ENCODE data around the gene CYP46A1. TPM values are rescaled to one million over a fixed set of nuclear protein-coding genes. Genes with fewer than 3 reads are reported as not detected.

The CYP46A1 gene
- total and polyA plus RNA-seq, 2 donors, result 0.14 to 0.62 TPM

DNA sequence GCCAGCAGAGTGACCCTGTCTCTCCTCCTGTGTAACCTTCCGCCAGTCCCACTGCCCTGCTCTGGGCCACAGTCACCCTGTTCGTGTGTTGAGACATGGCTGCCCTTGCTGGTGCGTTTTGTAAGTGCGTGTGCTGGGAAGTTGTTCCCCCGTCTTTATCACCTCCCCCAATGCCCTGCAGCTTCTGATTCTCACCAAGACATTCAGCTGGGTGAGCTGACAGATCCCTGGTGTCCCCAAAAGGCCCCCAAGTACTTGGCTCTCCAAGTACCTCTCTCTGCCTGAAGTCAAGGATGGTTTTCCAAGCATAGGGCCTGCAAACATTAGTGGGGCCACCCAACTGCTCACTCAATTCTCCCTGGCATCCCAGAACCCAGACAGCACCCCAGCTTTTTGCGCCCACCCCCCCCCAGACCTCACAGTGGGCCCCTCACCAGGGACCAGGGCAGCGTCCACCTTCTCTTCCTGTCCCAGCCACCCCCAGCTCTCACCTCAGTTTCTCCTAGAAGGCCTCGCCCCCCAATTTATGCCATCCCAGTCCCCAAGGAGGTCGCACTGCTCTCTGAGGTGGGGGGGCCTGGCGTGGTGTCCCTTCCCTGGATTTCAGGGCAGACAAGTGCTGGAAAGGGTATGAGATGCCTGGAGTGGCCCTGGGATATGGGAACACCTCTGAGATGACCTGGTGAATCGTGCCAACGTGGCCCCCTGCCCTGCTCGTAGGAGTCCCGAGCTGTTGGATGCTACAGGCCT lies 57.3 kb downstream of the CYP46A1 start:
- no peak overlapping the region for H3K27ac ChIP-seq (ENCODE audit: low read depth in 1 of 2, low read length in 1 of 2)
- H3K36me3 ChIP-seq (ENCODE audit: control insufficient read depth in 2 of 2, insufficient read depth in 2 of 2, low read length in 1 of 2), result no peaks in the 10 kb centered on the region
- H3K4me1 ChIP-seq (ENCODE audit: control insufficient read depth in 2 of 2, insufficient read depth in 2 of 2, low read length in 2 of 2), result no peaks in the 10 kb centered on the region
- H3K9me3 ChIP-seq (ENCODE audit: control insufficient read depth in 2 of 2, insufficient read depth in 1 of 2, low read length in 1 of 2), result no peaks in the 10 kb centered on the region
- peaks cover 17 to 42% of the 10 kb centered on the region in 2 donors for H3K27me3 ChIP-seq (ENCODE audit: control insufficient read depth in 2 of 2, insufficient read depth in 1 of 2, low read length in 1 of 2)
- no peak for DNase-seq (ENCODE audit: low read depth in 6 of 9, low spot score in 9 of 9)
- no peak overlapping the region for H3K4me3 ChIP-seq (ENCODE audit: low read length in 2 of 2)
- WGBS, result 93% methylated on average over 14 of the region's 14 CpGs

DNA sequence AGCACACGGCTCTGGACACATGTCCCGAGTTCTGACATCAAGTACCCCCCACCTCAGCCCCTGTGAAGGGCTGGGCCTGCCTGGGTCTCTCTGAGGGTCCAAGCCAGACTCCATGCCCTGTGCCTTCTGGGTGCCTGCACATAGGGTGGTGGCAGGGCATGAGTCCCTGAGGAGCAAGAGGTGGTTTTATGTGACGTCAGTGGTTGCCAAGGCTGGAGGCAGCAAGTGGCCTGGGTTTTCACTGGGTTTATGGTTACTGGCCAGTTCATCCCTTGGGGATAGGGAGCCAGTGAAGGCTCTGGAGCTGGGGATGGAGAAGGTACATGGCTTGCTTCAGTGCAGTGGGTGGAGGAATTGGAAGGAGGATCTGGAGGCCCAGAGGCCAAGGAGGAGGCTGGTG lies 58.0 kb downstream of the CYP46A1 start:
- DNase-seq (ENCODE audit: low read depth in 6 of 9, low spot score in 9 of 9), result no peak
- no peaks in the 10 kb centered on the region for H3K36me3 ChIP-seq (ENCODE audit: control insufficient read depth in 2 of 2, insufficient read depth in 2 of 2, low read length in 1 of 2)
- H3K4me1 ChIP-seq (ENCODE audit: control insufficient read depth in 2 of 2, insufficient read depth in 2 of 2, low read length in 2 of 2), result no peaks in the 10 kb centered on the region
- no peaks in the 10 kb centered on the region for H3K9me3 ChIP-seq (ENCODE audit: control insufficient read depth in 2 of 2, insufficient read depth in 1 of 2, low read length in 1 of 2)
- H3K27ac ChIP-seq (ENCODE audit: low read depth in 1 of 2, low read length in 1 of 2), result no peak overlapping the region
- 93% methylated on average over 3 of the region's 3 CpGs for WGBS
- no peak overlapping the region for H3K4me3 ChIP-seq (ENCODE audit: low read length in 2 of 2)
- H3K27me3 ChIP-seq (ENCODE audit: control insufficient read depth in 2 of 2, insufficient read depth in 1 of 2, low read length in 1 of 2), result peaks cover 16 to 38% of the 10 kb centered on the region in 2 donors

DNA sequence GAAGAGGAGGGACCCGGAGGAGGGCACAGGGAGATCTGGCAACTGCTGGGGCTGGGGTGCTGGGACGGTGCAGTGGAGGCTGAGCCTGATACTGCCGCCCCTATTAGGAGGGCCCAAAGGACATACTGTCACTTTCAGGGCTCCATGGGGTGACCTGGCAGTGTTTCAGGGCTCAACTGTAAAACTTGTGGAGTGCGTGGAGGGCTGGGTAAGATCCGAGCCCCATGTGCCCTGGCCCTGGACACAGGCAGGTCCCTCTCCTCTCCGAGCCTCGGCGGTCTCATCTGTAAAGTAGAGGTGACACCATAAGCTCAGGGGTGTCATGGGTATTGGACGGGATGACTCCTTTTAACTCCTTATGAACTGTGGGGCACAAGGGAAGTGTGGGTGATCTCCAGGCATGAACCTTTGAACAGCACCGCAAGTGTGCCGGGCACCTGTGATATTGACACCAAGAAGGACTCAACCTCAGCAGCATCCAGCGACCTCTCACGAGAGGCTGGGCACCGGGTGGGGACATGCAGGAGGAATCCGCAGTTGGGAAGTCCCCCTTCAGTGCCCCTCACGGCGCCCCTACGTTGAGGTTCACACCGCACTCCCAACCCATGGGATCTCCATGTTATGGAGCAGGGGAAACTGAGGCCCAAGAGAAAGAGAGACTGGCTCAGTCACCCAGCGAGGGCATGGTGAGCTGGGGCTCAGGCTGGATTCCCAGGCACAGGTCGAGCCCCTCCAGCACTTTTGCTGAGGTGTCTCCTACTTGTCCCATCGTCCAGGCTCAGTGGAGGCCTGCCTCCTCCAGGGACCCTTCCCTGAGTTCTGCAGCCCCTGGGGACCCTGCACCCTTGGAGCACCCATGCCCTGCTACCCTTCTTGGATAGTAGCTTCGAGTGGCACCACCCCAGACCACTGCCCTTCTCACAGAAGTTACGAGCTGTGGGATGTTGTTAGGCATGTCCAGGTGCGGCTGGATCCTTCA lies 58.7 kb downstream of the CYP46A1 start:
- no peaks in the 10 kb centered on the region for H3K4me1 ChIP-seq (ENCODE audit: control insufficient read depth in 2 of 2, insufficient read depth in 2 of 2, low read length in 2 of 2)
- WGBS, result 96% methylated on average over 25 of the region's 25 CpGs

DNA sequence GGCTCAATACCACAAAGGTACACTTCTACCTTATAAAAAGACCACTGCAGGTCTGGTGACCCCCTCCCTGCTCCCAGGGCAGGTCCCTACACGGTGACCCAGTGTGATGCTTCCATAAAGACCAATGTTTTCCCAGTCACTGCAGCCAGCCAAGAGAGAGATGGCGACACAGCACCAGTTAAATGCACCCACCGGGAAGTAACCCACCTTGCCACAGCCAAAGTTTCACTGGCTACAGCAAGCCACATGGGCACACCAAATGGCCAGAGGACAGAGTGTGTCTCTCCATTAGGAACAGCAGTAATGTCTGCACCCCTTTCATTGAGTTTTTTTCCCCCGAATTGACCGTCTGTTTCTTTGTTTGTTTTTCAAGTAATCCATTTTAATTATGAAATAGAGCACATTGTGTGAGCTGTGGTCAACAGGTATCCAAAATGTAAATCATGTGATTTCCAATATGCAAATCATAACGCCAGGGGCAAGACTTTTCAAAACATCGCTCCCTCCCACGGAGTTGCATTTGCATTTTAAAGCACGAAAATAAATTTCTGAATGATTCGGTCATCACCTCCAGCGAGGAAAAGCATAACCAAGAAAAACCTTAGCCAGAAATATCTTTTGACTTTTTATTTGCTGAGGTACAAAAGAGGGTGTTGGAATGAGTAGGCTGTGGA lies 60.2 kb downstream of the CYP46A1 start:
- peaks cover 0 to 20% of the 10 kb centered on the region in 2 donors for H3K27me3 ChIP-seq (ENCODE audit: control insufficient read depth in 2 of 2, insufficient read depth in 1 of 2, low read length in 1 of 2)
- no peaks in the 10 kb centered on the region for H3K36me3 ChIP-seq (ENCODE audit: control insufficient read depth in 2 of 2, insufficient read depth in 2 of 2, low read length in 1 of 2)
- no peaks in the 10 kb centered on the region for H3K4me1 ChIP-seq (ENCODE audit: control insufficient read depth in 2 of 2, insufficient read depth in 2 of 2, low read length in 2 of 2)
- no peaks in the 10 kb centered on the region for H3K9me3 ChIP-seq (ENCODE audit: control insufficient read depth in 2 of 2, insufficient read depth in 1 of 2, low read length in 1 of 2)
- no peak for DNase-seq (ENCODE audit: low read depth in 6 of 9, low spot score in 9 of 9)
- H3K4me3 ChIP-seq (ENCODE audit: low read length in 2 of 2), result no peak overlapping the region
- WGBS, result 93% methylated on average over 11 of the region's 11 CpGs
- H3K27ac ChIP-seq (ENCODE audit: low read depth in 1 of 2, low read length in 1 of 2), result no peak overlapping the region

More for the DNA sequence above, 58.7 kb downstream of the CYP46A1 start:
- H3K27me3 ChIP-seq (ENCODE audit: control insufficient read depth in 2 of 2, insufficient read depth in 1 of 2, low read length in 1 of 2), result peaks cover 9 to 31% of the 10 kb centered on the region in 2 donors
- H3K36me3 ChIP-seq (ENCODE audit: control insufficient read depth in 2 of 2, insufficient read depth in 2 of 2, low read length in 1 of 2), result no peaks in the 10 kb centered on the region
- no peak overlapping the region for H3K4me3 ChIP-seq (ENCODE audit: low read length in 2 of 2)
- DNase-seq (ENCODE audit: low read depth in 6 of 9, low spot score in 9 of 9), result no peak
- H3K9me3 ChIP-seq (ENCODE audit: control insufficient read depth in 2 of 2, insufficient read depth in 1 of 2, low read length in 1 of 2), result no peaks in the 10 kb centered on the region
- H3K27ac ChIP-seq (ENCODE audit: low read depth in 1 of 2, low read length in 1 of 2), result no peak overlapping the region

DNA sequence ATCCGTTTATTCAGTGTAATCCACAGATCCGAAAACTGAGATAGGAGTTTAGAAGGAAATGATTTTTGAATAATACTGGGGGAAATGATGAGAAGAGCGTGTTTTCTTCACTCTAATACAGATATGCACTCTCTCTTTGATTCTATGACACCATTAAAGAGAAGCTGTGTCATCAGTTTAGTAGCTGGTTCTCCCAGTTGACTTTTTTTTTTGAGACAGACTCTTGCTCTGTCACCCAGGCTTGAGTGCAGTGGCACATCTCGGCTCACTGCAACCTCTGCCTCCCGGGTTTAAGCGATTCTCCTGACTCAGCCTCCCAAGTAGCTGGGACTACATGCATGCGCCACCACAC lies 60.8 kb downstream of the CYP46A1 start:
- Histone ChIP-seq H3K4me3 (ENCODE audit: low read length in 2 of 2) (no peak overlapping the region), H3K36me3 (ENCODE audit: control insufficient read depth in 2 of 2, insufficient read depth in 2 of 2, low read length in 1 of 2) (no peaks in the 10 kb centered on the region), H3K4me1 (ENCODE audit: control insufficient read depth in 2 of 2, insufficient read depth in 2 of 2, low read length in 2 of 2) (no peaks in the 10 kb centered on the region), H3K27me3 (ENCODE audit: control insufficient read depth in 2 of 2, insufficient read depth in 1 of 2, low read length in 1 of 2) (peaks cover 0 to 18% of the 10 kb centered on the region in 2 donors), H3K27ac (ENCODE audit: low read depth in 1 of 2, low read length in 1 of 2) (no peak overlapping the region), H3K9me3 (ENCODE audit: control insufficient read depth in 2 of 2, insufficient read depth in 1 of 2, low read length in 1 of 2) (no peaks in the 10 kb centered on the region)
- WGBS, result 93% methylated on average over 7 of the region's 7 CpGs
- DNase-seq (ENCODE audit: low read depth in 6 of 9, low spot score in 9 of 9), result no peak

DNA sequence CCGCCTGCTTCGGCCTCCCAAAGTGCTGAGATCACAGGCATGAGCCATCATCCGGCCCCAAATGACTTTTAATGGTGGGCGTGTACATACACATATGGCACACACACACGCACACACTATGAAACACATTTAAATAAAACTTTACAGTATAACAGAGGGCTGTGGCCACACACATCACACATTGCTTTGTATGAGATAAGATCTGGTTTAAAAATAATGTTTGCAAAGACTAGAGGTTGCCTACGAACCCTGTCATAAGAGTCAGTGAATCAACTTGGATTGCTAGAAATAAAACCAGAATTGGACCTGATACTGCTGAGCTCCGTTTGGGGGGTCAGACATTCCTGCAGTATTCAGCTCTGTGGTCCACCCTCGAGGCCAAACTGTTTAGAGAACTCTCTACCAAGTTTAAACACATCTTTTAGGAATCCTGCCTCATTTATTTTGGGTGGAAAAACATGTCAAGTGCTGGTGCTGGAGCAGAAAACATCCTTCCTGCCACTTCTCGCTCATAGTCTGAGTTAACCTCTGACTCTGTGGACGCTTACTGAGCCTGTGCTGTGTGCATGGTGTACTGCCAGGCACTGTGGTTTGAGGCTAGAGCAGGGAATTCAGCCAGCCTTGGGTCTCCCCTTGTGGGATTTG lies 61.3 kb downstream of the CYP46A1 start:
- Histone ChIP-seq H3K36me3 (ENCODE audit: control insufficient read depth in 2 of 2, insufficient read depth in 2 of 2, low read length in 1 of 2) (no peaks in the 10 kb centered on the region), H3K4me1 (ENCODE audit: control insufficient read depth in 2 of 2, insufficient read depth in 2 of 2, low read length in 2 of 2) (no peaks in the 10 kb centered on the region), H3K9me3 (ENCODE audit: control insufficient read depth in 2 of 2, insufficient read depth in 1 of 2, low read length in 1 of 2) (no peaks in the 10 kb centered on the region), H3K27ac (ENCODE audit: low read depth in 1 of 2, low read length in 1 of 2) (no peak overlapping the region), H3K27me3 (ENCODE audit: control insufficient read depth in 2 of 2, insufficient read depth in 1 of 2, low read length in 1 of 2) (peaks cover 0 to 14% of the 10 kb centered on the region in 2 donors), H3K4me3 (ENCODE audit: low read length in 2 of 2) (no peak overlapping the region)
- no peak for DNase-seq (ENCODE audit: low read depth in 6 of 9, low spot score in 9 of 9)
- WGBS, result 75% methylated on average over 10 of the region's 10 CpGs

DNA sequence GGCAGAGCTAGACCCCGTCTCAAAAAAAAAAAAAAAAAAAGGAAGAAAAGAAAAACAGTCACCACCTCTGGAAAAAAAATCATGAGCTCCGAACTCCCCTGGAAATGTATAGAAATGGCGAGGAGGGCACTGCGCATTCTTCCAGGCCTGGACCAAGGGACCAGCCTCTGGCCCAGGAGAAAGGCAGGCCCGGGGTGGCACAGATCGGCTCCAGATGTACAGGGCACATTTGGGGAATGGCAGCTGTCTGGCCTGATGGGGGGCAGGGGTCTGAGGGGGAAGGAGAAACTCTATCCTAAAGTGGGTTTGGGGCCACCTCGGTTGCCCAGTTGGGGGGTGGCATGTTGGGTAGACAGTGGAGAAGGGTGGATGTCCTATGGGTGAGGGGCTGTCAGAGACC lies 63.1 kb downstream of the CYP46A1 start:
- WGBS, result 81% methylated on average over 6 of the region's 7 CpGs
- Histone ChIP-seq H3K27ac (ENCODE audit: low read depth in 1 of 2, low read length in 1 of 2) (no peak overlapping the region), H3K27me3 (ENCODE audit: control insufficient read depth in 2 of 2, insufficient read depth in 1 of 2, low read length in 1 of 2) (peaks cover 2 to 28% of the 10 kb centered on the region in 2 donors), H3K4me3 (ENCODE audit: low read length in 2 of 2) (no peak overlapping the region), H3K36me3 (ENCODE audit: control insufficient read depth in 2 of 2, insufficient read depth in 2 of 2, low read length in 1 of 2) (no peaks in the 10 kb centered on the region), H3K4me1 (ENCODE audit: control insufficient read depth in 2 of 2, insufficient read depth in 2 of 2, low read length in 2 of 2) (no peaks in the 10 kb centered on the region), H3K9me3 (ENCODE audit: control insufficient read depth in 2 of 2, insufficient read depth in 1 of 2, low read length in 1 of 2) (no peaks in the 10 kb centered on the region)
- no peak for DNase-seq (ENCODE audit: low read depth in 6 of 9, low spot score in 9 of 9)

DNA sequence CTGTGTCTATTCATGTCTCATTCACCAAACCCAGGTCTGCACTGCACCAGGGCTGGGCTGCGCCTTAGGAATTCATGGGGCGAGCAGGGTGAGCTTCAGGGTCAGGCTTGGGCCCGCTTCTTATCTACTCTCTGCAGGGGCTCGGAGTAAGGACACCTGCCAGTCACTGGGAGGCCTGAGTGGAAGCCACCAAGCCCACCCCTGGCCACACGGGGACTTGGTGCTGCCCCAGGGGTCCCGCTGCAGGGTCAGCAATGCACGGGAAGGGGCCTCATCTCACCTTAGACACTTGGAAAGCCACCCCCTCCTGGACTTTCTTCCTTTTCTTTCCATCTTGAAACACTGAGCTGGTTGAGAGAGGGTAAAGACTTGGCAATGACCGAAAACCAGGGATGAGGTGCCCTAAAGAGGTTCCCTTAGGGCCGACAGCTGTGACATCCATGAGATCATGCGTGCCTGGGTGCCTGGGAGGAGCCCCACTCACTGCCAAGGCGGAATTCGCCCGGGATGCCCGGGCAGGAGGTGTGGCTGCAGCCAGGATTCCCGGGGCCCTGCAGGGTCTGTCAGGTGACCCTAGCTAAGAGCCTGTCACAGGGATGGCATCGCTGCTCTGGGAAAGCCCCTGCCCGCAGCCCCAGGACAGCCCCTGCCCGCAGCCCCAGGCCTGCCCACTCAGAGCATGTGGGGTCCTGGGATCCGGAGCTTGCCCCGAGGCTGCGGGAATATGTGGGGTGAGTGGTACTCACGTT lies 63.7 kb downstream of the CYP46A1 start:
- Histone ChIP-seq H3K9me3 (ENCODE audit: control insufficient read depth in 2 of 2, insufficient read depth in 1 of 2, low read length in 1 of 2) (no peaks in the 10 kb centered on the region), H3K4me1 (ENCODE audit: control insufficient read depth in 2 of 2, insufficient read depth in 2 of 2, low read length in 2 of 2) (no peaks in the 10 kb centered on the region), H3K36me3 (ENCODE audit: control insufficient read depth in 2 of 2, insufficient read depth in 2 of 2, low read length in 1 of 2) (no peaks in the 10 kb centered on the region), H3K27me3 (ENCODE audit: control insufficient read depth in 2 of 2, insufficient read depth in 1 of 2, low read length in 1 of 2) (peaks cover 7 to 34% of the 10 kb centered on the region in 2 donors), H3K27ac (ENCODE audit: low read depth in 1 of 2, low read length in 1 of 2) (no peak overlapping the region), H3K4me3 (ENCODE audit: low read length in 2 of 2) (no peak overlapping the region)
- no peak for DNase-seq (ENCODE audit: low read depth in 6 of 9, low spot score in 9 of 9)
- 94% methylated on average over 22 of the region's 22 CpGs for WGBS

Data from thymus (tissue), 11 donors.